GM19452 (cell line): ENCODE measurements around the gene GBP5.
A peak's percentile ranks its signal among the peaks of the same experiment; 100 is the strongest.

ENCODE experiments used
- ATAC-seq: cut with Tn5 transposase; IDR thresholded peaks from one replicate; pipeline ENCODE4 v1.9.1; 2021; ENCODE audit not compliant: unreplicated experiment

Gene GBP5, protein sequence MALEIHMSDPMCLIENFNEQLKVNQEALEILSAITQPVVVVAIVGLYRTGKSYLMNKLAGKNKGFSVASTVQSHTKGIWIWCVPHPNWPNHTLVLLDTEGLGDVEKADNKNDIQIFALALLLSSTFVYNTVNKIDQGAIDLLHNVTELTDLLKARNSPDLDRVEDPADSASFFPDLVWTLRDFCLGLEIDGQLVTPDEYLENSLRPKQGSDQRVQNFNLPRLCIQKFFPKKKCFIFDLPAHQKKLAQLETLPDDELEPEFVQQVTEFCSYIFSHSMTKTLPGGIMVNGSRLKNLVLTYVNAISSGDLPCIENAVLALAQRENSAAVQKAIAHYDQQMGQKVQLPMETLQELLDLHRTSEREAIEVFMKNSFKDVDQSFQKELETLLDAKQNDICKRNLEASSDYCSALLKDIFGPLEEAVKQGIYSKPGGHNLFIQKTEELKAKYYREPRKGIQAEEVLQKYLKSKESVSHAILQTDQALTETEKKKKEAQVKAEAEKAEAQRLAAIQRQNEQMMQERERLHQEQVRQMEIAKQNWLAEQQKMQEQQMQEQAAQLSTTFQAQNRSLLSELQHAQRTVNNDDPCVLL

DNA sequence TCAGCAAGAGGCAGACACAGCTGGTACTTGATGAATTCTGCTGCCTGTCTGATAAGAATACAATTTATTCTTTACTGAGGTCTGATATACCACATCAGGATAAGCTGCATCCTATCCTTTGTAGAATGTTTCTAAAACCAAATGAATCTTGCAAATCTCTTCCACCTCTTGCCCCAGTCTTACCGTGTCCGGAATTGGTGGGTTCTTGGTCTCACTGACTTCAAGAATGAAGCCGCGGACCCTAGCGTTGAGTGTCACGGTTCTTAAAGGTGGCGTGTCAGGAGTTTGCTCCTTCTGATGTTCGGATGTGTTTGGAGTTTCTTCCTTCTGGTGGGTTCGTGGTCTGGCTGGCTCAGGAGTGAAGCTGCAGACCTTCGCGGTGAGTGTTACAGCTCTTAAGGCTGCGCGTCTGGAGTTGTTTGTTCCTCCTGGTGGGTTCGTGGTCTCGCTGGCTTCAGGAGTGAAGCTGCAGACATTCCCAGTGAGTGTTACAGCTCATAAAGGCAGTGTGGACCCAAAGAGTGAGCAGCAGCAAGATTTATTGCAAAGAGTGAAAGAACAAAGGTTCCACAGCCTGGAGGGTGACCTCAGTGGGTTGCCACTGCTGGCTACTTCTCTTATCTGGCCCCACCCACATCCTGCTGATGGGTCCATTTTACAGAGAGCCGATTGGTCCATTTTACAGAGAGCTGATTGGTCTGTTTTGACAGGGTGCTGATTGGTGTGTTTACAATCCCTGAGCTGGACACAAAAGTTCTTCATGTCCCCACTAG is at the start of gene GBP5:
Gene GBP5, minus strand, starts transcription at position 592 of the 773 bp plus-strand sequence. CDS start 3,305 bp downstream, outside the sequence.
- peak; percentile 80 for ATAC-seq

DNA sequence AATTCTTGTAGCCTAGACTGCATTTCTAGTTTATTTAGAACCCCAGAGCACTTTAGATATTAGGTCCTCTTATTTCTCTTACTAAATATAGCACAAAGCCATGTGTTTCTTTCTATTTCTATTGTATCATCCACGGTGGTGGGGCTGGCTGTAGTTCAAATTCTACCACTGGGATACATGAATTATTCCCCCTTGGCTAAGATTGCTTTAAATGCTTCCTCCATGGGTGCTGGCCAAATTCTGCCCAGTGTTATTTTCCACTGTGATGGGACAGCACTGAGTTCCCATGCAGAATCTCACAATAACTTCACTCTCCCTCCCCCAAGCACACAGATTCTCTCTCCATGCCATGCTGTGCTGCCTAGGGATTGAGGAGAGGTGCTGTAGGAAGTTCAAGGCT is 49.7 kb upstream of the GBP5 start:
- no peak for ATAC-seq

DNA sequence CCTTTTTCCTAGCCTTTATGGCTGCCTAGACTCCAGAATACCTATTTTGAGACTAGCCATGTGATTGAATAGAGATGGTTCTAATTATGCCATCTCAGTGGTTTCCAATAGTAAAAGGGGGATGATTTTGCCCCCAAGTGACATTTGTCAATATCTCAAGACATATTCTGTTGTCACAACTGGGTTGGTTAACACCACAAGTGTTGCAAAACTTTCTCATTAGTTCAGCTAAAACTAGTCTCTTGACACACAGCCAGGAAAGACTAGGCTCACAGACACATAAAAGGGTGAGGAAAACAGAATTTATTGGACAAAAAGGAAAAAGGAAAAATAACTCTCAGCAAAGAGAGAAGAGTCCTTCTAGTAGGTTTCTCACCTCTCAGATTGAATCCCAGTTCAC is 39.9 kb upstream of the GBP5 start:
- ATAC-seq, result no peak

DNA sequence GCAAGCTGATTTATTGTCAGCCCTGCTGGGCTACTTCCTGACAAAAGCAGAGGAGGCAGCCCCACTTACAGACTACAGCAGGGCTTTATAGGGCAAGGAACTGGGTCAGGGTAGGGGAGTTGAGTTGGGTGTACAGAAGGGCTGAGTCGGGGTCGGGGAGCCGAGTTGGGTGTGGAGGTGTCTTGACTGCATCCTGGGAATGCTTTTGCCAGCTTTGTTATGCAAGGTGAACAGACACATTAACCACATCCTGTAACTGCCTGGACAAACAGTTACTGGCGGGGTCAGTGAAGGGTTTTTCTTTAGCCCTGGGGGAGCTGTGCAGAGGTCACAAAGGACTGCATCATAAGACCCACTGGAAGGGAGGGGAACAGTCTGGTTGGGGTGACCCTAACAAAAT is 39.1 kb upstream of the GBP5 start:
- peak; percentile 59 for ATAC-seq

DNA sequence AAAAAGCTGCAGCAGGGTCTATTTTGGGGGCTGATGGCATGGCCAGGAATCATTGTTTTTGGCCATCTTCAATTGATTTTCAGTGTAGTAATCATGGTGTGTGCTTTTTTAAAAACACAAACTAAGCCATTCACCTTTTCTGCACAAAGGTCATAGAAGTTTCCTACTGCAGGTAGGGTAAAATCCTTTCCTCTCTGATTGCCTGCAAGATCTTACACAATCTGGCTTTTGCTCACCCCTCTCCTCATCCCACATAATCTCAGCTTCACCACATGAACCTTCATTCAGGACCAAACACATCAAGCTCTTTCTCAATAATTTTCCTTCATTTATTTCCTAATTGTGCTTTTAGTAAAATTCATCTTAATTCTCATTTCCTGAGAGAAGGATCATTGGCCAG is 38.3 kb upstream of the GBP5 start:
- peak; percentile 11 for ATAC-seq

DNA sequence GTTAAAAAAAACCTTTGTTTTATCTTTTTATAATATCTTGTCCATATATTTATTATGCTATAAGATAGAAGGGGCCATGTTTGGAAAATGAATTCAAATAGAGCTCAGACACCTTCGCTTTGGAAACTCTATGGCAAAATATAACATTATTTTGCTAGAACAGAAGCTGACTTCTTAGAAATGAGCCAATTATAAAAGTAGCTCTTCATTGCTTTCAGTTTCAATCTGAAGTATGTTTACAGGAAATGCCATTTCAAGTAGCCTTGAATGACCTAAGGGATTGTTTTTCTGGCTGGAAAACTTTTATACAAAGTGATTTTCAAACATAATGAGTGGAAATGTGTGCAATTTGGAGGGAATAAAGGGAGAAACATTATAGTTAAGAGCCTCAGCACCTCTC is 37.8 kb upstream of the GBP5 start:
- ATAC-seq, result peak; percentile 80

DNA sequence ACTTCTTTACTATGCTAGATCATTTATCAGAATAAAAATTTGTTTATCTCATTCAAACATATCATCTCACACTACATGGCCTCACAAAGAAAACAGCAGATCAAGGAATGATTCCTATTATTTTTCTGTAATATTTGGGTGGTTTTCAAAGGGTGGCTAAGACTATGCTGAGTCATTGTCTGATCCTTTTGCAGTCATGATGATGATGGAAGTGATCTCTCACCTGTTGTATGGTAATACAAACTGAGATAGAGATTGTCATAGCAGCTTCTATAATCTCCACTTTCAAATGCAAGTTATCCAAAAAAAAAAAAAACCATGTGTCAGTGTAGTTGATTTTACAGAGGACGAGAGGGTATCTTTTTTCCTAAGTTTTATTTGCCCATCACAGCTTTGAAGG is 37.2 kb upstream of the GBP5 start:
- no peak for ATAC-seq

DNA sequence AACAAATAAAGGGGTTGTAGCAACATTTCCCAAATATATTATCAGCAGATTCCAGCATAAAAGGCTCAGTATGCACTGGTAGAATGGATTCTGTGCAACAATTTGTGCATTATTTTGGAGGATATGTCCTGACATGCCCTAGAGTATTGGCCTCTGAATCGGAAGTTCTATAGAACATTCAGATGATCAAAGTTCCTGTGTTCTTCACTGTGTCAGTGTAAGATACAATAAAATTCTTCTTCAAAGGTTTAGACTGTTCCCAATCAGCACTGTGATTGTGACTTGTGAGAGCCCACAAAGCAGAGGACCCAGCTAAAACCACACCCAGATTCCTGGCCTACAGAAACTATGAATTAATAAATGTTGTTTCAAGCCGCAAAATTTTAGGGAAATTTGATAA is 33.6 kb upstream of the GBP5 start:
- ATAC-seq, result no peak

DNA sequence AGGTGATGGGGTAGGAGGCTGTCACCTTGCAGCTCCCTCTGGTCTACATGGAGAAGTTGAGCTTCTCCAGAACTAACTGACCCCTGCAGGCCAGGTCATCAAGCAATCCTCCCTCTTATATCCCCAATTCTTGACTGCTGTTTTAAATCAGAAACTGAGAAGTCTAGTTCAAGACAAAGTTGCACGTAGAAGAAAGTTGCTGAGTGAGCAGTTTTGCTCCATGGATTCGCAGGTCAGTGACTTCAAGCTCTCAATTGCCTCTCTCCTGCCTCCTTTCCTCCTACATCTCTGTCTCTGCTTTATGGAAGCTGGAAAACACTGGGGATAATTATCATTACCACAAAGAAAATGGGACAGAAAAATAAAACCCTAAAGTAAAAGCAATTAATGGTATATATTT is 32.8 kb upstream of the GBP5 start:
- ATAC-seq, result no peak

DNA sequence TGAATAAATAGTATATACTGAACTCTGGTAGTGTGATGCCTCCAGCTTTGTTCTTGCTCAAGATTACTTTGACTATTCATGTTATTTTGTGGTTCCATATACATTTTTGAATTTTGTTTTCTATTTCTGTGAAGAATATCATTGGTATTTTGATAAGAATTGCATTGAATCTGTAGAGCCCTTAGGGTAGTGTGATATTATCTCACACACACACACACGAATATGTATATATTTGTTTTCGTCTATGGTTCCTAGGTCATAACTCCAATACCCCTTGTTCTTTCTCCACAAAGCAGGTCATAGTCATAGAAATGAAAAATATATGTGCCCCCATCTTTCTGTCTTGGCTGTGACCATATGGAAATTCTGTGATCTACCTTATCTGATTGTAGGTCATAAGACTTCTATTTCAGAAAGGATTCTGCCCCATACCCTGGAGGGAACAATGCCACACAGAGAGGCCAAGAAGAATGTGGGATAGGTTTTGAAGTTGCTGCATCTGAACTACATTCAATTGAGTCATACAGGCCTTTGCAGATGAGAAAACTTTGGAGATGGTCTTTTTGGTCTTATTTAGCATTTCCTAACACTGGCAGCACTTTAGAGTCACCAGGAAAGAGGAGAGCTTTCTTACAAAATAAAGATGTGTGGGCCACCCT is 32.0 kb upstream of the GBP5 start:
- no peak for ATAC-seq

DNA sequence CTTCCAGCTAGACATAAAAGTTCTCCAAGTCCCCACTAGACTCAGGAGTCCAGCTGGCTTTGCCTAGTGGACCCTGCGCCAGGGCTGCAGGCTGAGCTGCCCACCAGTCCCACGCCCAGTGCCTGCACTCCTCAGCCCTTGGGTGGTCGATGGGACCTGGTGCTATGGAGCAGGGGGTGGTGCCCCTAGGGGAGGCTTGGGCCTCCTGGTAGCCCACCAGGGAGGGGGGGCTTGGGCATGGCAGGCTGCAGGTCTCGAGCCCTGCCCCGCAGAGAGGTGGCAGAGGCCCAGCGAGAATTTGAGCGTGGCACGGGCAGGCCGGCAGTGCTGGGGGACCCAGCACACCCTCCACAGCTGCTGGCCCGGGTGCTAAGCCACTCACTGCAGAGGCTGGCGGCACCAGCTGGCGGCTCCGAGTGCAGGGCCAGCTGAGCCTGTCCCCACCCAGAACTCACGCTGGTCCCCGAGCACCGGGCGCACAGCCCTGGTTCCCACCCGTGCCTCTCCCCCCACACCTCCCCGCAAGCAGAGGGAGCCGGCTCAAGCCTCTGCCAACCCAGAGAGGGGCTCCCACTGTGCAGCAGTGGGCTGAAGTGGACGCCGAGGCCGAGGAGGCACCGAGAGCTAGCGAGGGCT is 30.2 kb upstream of the GBP5 start:
- ATAC-seq, result no peak

DNA sequence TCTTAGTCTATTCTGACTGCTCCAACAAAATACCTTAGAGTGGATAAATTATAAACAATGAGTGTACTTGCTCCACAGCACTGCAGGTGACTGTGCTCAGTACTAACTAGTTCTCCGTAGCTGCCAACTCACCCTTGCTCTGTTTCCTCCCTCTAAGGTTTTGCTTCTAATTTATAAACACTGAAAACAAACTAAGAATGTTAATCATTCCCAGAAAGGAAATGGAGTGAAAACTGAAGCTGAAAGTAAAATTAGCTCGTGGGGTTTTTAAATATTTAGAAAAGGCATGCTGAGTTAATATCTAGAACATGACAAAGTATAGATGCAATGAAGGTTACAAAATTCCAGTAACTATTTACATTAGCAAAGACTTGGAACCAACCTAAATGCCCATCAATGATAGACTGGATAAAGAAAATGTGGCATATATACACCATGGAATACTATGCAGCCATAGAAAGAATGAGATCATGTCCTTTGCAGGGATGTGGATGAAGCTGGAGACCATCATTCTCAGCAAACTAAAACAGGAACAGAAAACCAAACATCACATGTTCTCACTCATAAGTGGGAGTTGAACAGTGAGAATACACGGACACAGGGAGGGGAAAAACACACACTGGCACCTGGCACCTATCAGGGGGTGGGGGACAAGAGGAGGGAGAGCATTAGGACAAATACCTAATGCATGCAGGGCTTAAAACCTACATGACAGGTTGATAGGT is 27.2 kb upstream of the GBP5 start:
- ATAC-seq, result peak; percentile 89

DNA sequence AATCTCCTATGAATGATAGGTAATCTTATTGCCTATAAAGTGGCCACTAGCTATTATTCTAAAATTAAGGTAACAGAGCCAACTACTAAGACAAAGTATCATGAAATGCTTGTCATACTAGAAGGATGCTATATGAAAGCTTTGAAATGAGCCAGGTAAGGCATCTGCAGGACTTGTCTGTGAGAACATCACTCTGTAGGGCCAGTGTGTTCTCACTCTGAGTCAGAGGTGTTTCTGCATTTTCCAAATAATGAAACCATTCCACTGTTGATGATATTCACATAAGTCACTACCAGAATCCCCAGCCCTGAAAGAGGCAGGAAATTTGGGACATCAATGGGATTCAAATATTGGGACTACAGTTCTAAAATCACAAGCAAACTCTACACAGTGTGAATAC is 25.8 kb upstream of the GBP5 start:
- no peak for ATAC-seq

DNA sequence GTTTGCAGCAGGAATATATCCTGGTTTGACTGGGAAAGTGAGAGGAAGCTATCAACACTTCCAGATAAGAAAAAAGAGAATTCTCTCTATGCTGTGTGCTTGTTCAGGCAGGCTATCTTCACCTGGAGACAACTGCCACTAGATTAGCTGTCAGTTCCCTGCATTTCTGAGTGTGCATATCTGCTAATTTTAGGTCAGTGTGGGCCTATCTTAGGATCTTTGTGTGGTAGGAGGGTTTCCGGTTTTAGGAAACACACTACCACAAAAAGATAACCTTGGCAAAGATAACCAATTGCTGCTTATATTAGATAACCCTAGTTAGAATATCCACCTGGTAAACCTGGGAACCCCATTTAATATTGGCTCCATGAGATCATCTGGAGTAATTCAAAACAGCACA is 22.5 kb upstream of the GBP5 start:
- ATAC-seq, result no peak

DNA sequence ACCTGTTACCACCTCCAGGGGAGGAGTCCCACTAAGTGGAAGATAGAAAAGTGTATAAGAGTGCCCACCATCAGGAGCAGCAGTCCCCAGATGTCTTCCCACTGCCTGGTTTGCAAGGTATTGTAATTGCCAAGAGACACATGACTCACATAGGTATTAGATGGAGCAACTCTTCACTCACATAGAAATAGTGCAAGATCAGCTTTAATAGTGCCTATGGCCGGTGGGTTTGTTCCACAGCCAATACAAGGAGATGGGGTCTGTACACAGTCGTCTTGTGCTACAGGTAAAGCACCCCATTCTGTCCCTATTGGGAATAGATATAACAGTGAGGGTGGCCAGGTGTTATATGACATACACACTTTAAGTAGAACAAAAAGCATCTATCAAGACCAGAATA is 18.6 kb upstream of the GBP5 start:
- no peak for ATAC-seq

DNA sequence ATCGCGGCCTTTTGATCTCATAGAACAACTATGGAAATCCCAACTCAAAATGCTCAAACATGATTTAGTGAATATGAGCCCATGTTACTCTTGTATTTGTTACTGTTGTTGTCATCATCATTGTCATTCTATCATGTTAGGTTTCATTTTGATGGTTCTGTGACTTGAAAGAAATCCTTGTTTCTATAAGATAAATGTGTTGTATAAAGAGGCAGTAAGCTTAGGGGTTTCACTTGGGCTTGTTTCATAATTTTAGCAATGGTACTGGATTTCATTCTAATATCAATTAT is 15.3 kb upstream of the GBP5 start:
- ATAC-seq, result no peak

DNA sequence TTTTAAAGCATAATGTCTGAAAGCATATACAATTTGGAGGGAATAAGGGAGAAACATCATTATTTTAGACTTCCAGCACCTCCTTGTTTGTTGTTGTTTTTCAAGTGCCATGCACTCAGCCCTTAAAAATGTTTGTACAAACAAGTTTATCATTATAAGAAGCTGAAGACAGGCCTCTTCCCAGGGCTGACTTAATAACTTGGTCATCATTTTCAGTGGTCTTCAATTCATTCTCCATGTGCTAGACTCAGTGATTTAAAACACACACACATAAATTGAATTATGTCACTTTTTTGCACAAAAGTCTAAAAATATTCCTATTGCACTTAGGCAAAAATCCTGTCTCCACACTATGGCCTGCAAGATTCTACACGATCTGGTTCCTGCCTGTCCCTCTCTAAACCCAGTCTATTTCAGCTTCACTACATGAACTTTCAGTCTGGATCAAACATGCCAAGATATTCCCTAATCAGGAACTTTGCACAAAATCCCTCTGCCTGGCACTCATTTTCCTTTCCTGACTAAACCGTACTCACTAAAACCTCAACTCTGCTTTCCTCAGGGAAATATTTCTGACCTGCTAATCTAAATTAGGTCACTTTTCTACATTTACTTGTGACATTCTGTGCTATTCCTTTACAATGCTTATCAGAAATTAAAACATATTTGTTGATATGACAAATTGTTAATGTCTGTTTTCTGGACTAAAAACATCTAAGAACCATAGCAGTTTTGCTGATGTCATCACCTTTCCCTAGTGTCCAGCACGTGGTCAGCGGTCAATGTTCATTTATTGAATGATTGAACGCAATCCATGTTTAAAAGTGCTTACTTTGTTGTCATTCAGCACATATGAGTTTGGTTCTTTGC is 14.8 kb upstream of the GBP5 start:
- peak; percentile 50 for ATAC-seq

DNA sequence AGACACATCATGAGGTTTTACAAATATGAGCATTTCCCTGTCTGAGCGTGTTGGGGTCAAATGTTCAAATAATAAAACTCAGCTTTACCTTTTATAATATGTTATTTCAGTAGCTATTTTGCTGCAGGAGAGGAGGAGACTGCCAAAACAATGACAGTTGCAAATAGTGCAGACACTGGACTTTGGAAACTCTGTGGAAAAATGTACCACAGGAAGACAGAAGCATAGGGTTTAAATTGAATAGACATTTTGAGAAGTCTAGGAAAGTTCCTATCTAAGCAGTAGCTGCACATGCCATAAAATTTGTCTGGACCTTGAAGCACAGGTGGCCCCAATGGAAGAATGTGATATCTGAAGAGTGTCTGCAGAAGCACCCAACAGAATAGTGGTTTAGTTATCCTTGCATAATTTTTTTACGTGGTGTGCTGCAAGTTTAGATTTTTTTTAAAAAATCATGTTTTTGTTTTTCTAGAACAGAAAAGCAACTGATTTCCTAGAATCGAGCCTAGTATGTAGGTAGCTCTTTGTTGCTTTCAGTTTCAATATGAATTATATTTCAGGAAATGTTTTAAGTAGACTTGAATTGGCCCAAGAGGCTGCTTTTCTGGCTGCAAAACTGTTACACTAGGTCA is 14.0 kb upstream of the GBP5 start:
- ATAC-seq, result peak; percentile 94

DNA sequence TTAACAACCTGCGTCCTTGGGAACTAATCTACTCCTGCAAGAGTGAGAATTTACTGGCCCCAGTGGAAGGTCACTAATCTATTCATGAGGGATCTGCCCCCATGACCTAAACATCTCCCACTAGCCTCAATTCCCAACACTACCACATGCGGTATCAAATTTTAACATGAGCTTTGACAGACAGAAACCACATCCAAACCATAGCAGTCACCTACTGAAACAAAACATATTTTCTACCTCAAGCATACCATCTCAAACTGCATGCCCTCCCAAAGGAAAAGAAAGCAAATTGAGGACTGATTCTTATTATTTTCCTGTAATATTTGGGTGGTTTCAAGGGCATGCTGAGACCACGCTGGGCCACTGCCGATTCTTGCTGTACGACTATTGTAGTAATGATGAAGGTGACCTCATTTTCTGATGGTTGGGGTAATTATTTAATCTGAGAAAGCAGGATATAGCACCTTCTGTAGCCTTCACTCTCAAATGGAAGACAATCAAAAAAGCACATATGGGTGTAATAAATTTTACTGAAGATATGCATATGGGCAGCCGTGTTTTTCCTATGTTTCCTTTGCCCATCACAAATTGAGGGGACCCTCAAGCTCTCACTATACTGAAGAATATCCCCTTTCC is 13.2 kb upstream of the GBP5 start:
- no peak for ATAC-seq
